HepG2 (cell line): ENCODE results near the gene UBTD2. TPM values are rescaled to one million over a fixed set of nuclear protein-coding genes. Genes with fewer than 3 reads are reported as not detected.

ENCODE experiments used
- ARID4A ChIP-seq: sonication (generic); formaldehyde crosslinking; IDR thresholded peaks from 2 replicates; pipeline ENCODE4 v1.5.0; 2020; ENCODE audit warnings: mild to moderate bottlenecking, missing genetic modification reagents, borderline replicate concordance
- FOSL2 ChIP-seq: sonication (generic); formaldehyde crosslinking; IDR thresholded peaks from 2 replicates; pipeline ENCODE4 v1.4.0; 2020; ENCODE audit warnings: missing genetic modification reagents
- GATA4 ChIP-seq: sonication (generic); IDR thresholded peaks from 2 replicates; pipeline ENCODE4 v1.6.1; 2016; ENCODE audit warnings: antibody characterized with exemption, low read depth, borderline replicate concordance
- GLMP ChIP-seq: sonication (generic); formaldehyde crosslinking; IDR thresholded peaks from 2 replicates; pipeline ENCODE4 v1.9.0; 2021; ENCODE audit warnings: missing genetic modification reagents, mild to moderate bottlenecking, borderline replicate concordance
- MAF1 ChIP-seq: sonication (generic); formaldehyde crosslinking; IDR thresholded peaks from 2 replicates; pipeline ENCODE4 v1.5.0; 2020; ENCODE audit warnings: missing genetic modification reagents, borderline replicate concordance
- MYPOP ChIP-seq: sonication (generic); formaldehyde crosslinking; IDR thresholded peaks from 2 replicates; pipeline ENCODE4 v1.8.1; 2023; ENCODE audit warnings: mild to moderate bottlenecking, moderate library complexity, missing genetic modification reagents
- PBX3 ChIP-seq: sonication (generic); formaldehyde crosslinking; IDR thresholded peaks from 2 replicates; pipeline ENCODE4 v1.8.1; 2023; ENCODE audit warnings: missing genetic modification reagents, inconsistent platforms, borderline replicate concordance
- SMYD3 ChIP-seq: sonication (generic); formaldehyde crosslinking; IDR thresholded peaks from 2 replicates; pipeline ENCODE4 v1.8.1; 2023; ENCODE audit warnings: mild to moderate bottlenecking, missing genetic modification reagents
- ZBTB7B ChIP-seq: sonication (generic); formaldehyde crosslinking; IDR thresholded peaks from 2 replicates; pipeline ENCODE4 v1.4.0; 2020; ENCODE audit warnings: missing genetic modification reagents
- ZFP82 ChIP-seq: sonication (generic); formaldehyde crosslinking; IDR thresholded peaks from 2 replicates; pipeline ENCODE4 v1.5.1; 2020; ENCODE audit warnings: mild to moderate bottlenecking, missing genetic modification reagents, borderline replicate concordance
- ZNF10 ChIP-seq: sonication (generic); formaldehyde crosslinking; IDR thresholded peaks from 2 replicates; pipeline ENCODE4 v1.4.0; 2020; ENCODE audit warnings: mild to moderate bottlenecking, low read depth, missing genetic modification reagents, borderline replicate concordance
- ZNF136 ChIP-seq: sonication (generic); formaldehyde crosslinking; IDR thresholded peaks from 2 replicates; pipeline ENCODE4 v1.8.1; 2022; ENCODE audit warnings: low read depth, mild to moderate bottlenecking, moderate library complexity, missing genetic modification reagents
- ZNF207 ChIP-seq: fragments of 450-650 bp; IDR thresholded peaks from 2 replicates; pipeline ENCODE4 v1.6.1; 2016; ENCODE audit warnings: antibody characterized with exemption, borderline replicate concordance
- ZNF274 ChIP-seq: sonication (generic); formaldehyde crosslinking; IDR thresholded peaks from 2 replicates; pipeline ENCODE4 v1.5.1; 2020; ENCODE audit warnings: mild to moderate bottlenecking, missing genetic modification reagents
- ZNF383 ChIP-seq: sonication (generic); formaldehyde crosslinking; IDR thresholded peaks from 2 replicates; pipeline ENCODE4 v1.4.0; 2020; ENCODE audit warnings: missing genetic modification reagents, mild to moderate bottlenecking, borderline replicate concordance
- ZNF501 ChIP-seq: sonication (generic); formaldehyde crosslinking; IDR thresholded peaks from 2 replicates; pipeline ENCODE4 v1.5.1; 2020; ENCODE audit warnings: mild to moderate bottlenecking, moderate library complexity, missing genetic modification reagents
- ZNF556 ChIP-seq: sonication (generic); formaldehyde crosslinking; IDR thresholded peaks from 2 replicates; pipeline ENCODE4 v1.4.0; 2020; ENCODE audit warnings: mild to moderate bottlenecking, missing genetic modification reagents, borderline replicate concordance
- ZNF557 ChIP-seq: sonication (generic); formaldehyde crosslinking; IDR thresholded peaks from 2 replicates; pipeline ENCODE4 v1.4.0; 2020; ENCODE audit warnings: missing genetic modification reagents
- ZNF589 ChIP-seq: sonication (generic); formaldehyde crosslinking; conservative IDR thresholded peaks from 2 replicates; pipeline ENCODE4 v1.8.0; 2022; ENCODE audit warnings: mild to moderate bottlenecking, moderate library complexity, missing genetic modification reagents
- ZNF746 ChIP-seq: sonication (generic); formaldehyde crosslinking; IDR thresholded peaks from 2 replicates; pipeline ENCODE4 v1.8.0; 2022; ENCODE audit warnings: mild to moderate bottlenecking, missing genetic modification reagents
- ZNF891 ChIP-seq: sonication (generic); formaldehyde crosslinking; IDR thresholded peaks from 2 replicates; pipeline ENCODE4 v1.5.0; 2020; ENCODE audit warnings: mild to moderate bottlenecking, missing genetic modification reagents
- polyA plus RNA-seq, 8 experiments: library from polyadenylated mRNA; depleted of rRNA in 3 of 8; stranded (reverse) in 7 of 8; unstranded in 1 of 8; fragments of >200 nt; fragmentation: Illumina TruSeq in 4 of 8; extraction: Trizol in 4 of 8; gene quantifications; 2 replicates each; pipeline versions ENCODE4 v1.2.1 to v1.2.3, GENCODE V29; 2011 to 2016; ENCODE audit warnings: low read depth in 4 of 8, missing spikeins in 1 of 8, mixed read lengths in 1 of 8; ENCODE audit not compliant: insufficient read depth in 1 of 8
- total RNA-seq, 5 experiments: library from RNA; depleted of rRNA; stranded (reverse); fragments of >200 nt; fragmentation: Illumina TruSeq; extraction: Trizol; gene quantifications; 2 replicates each; pipeline ENCODE4 v1.2.3, GENCODE V29; 2016; ENCODE audit warnings: low read depth in 1 of 5

UBTD2 gene
- total and polyA plus RNA-seq, 2 of the 13 experiments (the other 11 are each of a cell fraction or from before 2014, with no cell fraction given), result 15.2 to 24.1 TPM

- TF ChIP-seq ZNF207 (no peak), ZNF746 (CRISPR knock-in tag) (0 out of 2 replicates have a peak, but pooled peaks have one; percentile 52), PBX3 (CRISPR knock-in tag) (no peak), GLMP (no peak), ZNF10 (CRISPR knock-in tag) (no peak), ZFP82 (CRISPR knock-in tag) (peak; percentile 56; the same call in 1 of the 2 replicates), SMYD3 (CRISPR knock-in tag) (0 out of 2 replicates have a peak, but pooled peaks have one; percentile 35), MAF1 (no peak; the same call in 1 of the 2 replicates), ZBTB7B (CRISPR knock-in tag) (peak; percentile 90), ZNF557 (no peak), ZNF891 (peak; percentile 58; the same call in 1 of the 2 replicates), ZNF501 (CRISPR knock-in tag) (peak; percentile 95), ZNF383 (CRISPR knock-in tag) (no peak), FOSL2 (CRISPR knock-in tag) (no peak; the same call in 1 of the 2 replicates), ARID4A (CRISPR knock-in tag) (peak; percentile 77), ZNF136 (peak; percentile 89; the same call in 1 of the 2 replicates), ZNF556 (no peak), ZNF589 (CRISPR knock-in tag) (no peak; the same call in 1 of the 2 replicates), MYPOP (CRISPR knock-in tag) (peak; percentile 29), GATA4 (no peak), ZNF274 (CRISPR knock-in tag) (peak; percentile 79; the same call in 1 of the 2 replicates)
Measured at GRCh38 chr5:172188033-172188892, 95.3 kb downstream of the UBTD2 start, which contains the start of gene STK10 (continued).
